ENCODE measurements around the gene IL25. TPM values are rescaled to one million over a fixed set of nuclear protein-coding genes. Genes with fewer than 3 reads are reported as not detected.

The IL25 gene
- polyA plus RNA-seq, 1 experiment = not detected

GRCh38 chr14:23380976-23381375 lies 8.4 kb downstream of the IL25 start:
- ChIA-PET POLR2A (no interaction called here), CTCF (interaction anchor here (0.8 to 8.1 kb wide), 16 partner anchors 8 to 121 kb away, joined by 3 to 132 read pairs (median 10); partner anchors contain the start of gene SLC22A17)
- TF ChIP-seq, protein P1, sequence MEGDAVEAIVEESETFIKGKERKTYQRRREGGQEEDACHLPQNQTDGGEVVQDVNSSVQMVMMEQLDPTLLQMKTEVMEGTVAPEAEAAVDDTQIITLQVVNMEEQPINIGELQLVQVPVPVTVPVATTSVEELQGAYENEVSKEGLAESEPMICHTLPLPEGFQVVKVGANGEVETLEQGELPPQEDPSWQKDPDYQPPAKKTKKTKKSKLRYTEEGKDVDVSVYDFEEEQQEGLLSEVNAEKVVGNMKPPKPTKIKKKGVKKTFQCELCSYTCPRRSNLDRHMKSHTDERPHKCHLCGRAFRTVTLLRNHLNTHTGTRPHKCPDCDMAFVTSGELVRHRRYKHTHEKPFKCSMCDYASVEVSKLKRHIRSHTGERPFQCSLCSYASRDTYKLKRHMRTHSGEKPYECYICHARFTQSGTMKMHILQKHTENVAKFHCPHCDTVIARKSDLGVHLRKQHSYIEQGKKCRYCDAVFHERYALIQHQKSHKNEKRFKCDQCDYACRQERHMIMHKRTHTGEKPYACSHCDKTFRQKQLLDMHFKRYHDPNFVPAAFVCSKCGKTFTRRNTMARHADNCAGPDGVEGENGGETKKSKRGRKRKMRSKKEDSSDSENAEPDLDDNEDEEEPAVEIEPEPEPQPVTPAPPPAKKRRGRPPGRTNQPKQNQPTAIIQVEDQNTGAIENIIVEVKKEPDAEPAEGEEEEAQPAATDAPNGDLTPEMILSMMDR (IDR thresholded peaks at IDR 0.05; ENCODE audit: insufficient read depth, low read depth, low read length) = no peak
- H3K36me3 ChIP-seq (ENCODE audit: control insufficient read depth, insufficient read depth, low read length) = no peaks in the 10 kb centered on the region
- no peak overlapping the region for H3K4me3 ChIP-seq (ENCODE audit: low read depth, low read length)
- no peak for DNase-seq (ENCODE audit: low read depth)
- peaks cover 9% of the 10 kb centered on the region for H3K27me3 ChIP-seq (ENCODE audit: control insufficient read depth, insufficient read depth, low read length)

DNA sequence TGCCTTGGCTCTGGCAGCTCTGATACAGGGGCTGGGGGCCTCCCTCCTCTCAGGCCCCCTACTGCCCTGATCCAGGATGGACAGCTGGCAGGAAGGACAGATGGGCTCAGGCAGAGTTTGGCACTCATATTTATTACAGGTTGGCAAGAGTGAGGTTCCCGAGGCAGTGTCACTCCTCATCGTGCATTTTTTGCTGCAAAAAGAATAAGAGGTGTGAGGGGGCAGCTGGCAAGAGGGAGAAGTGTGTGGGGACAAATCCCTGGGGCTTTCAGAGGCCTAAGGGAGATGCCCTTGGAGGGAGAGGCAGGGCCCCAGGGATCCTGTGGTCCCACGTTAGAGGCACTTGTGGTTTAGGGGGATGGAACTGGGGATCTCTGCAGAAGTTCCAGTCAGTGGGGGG lies 9.3 kb downstream of the IL25 start:
- TF ChIP-seq, protein P1 (IDR thresholded peaks at IDR 0.05; ENCODE audit: insufficient read depth, low read depth, low read length) = no peak
- H3K27me3 ChIP-seq (ENCODE audit: control insufficient read depth, insufficient read depth, low read length) = peaks cover 9% of the 10 kb centered on the region
- POLR2A ChIA-PET = no interaction called here
- no peak for DNase-seq (ENCODE audit: low read depth)
- no peaks in the 10 kb centered on the region for H3K36me3 ChIP-seq (ENCODE audit: control insufficient read depth, insufficient read depth, low read length)
- no peak overlapping the region for H3K4me3 ChIP-seq (ENCODE audit: low read depth, low read length)
- CTCF ChIA-PET = interaction anchor here (0.9 to 8.1 kb wide), 6 partner anchors 12 to 51 kb away, joined by 3 to 132 read pairs (median 5); partner anchors contain the start of gene SLC22A17

- CTCF ChIA-PET = interaction anchor here (0.9 to 8.1 kb wide), 5 partner anchors 12 to 60 kb away, joined by 3 to 132 read pairs (median 4); partner anchors contain the start of gene SLC22A17
- DNase-seq (ENCODE audit: low read depth) = no peak
- no peak overlapping the region for H3K4me3 ChIP-seq (ENCODE audit: low read depth, low read length)
- H3K27me3 ChIP-seq (ENCODE audit: control insufficient read depth, insufficient read depth, low read length) = peaks cover 6% of the 10 kb centered on the region
- H3K36me3 ChIP-seq (ENCODE audit: control insufficient read depth, insufficient read depth, low read length) = no peaks in the 10 kb centered on the region
- POLR2A ChIA-PET = no interaction called here
- TF ChIP-seq, protein P1 (IDR thresholded peaks at IDR 0.05; ENCODE audit: insufficient read depth, low read depth, low read length) = no peak
These were observed 9.7 kb downstream of the IL25 start for GRCh38 chr14:23382276-23382675.

DNA sequence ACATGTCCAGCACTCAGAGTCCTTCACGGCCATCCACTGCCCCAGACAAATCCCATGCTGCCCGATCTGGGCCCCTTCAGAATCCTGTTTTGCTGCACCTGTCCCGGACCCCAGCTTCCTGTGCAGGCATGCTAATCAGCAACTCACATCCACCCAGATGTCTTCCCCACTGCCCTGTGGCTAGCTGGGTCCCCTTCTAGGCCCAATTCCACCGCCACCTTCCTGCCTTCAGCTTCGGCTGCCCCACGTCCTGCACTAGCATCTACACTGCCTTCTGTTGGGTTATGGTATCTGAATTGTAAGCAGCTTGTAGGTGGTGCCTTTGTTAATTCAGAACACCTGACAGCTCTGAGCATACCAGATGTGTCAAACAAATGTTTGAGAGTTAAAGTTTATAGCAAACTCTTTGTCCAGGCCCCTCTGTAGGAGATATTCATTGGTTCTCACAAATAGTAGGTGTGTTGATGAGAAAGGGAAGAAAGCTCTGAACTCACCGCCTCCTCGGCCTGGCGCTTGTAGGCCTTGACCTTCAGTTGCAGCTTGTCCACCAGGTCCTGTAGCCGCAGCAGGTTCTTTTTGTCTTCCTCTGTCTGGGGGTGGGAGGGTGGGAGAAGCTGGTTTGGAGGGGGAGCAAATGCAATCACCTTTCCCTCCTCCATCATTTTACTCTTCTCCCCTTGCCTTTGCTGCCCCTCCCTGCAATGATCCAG lies 10.3 kb downstream of the IL25 start:
- ChIA-PET CTCF (interaction anchor here (0.9 to 8.1 kb wide), 5 partner anchors 11 to 60 kb away, joined by 3 to 132 read pairs (median 4); partner anchors contain the start of gene SLC22A17), POLR2A (no interaction called here)
- H3K4me3 ChIP-seq (ENCODE audit: low read depth, low read length) = no peak overlapping the region
- TF ChIP-seq, protein P1 (IDR thresholded peaks at IDR 0.05; ENCODE audit: insufficient read depth, low read depth, low read length) = no peak
- H3K36me3 ChIP-seq (ENCODE audit: control insufficient read depth, insufficient read depth, low read length) = no peaks in the 10 kb centered on the region
- peaks cover 6% of the 10 kb centered on the region for H3K27me3 ChIP-seq (ENCODE audit: control insufficient read depth, insufficient read depth, low read length)
- DNase-seq (ENCODE audit: low read depth) = no peak

DNA sequence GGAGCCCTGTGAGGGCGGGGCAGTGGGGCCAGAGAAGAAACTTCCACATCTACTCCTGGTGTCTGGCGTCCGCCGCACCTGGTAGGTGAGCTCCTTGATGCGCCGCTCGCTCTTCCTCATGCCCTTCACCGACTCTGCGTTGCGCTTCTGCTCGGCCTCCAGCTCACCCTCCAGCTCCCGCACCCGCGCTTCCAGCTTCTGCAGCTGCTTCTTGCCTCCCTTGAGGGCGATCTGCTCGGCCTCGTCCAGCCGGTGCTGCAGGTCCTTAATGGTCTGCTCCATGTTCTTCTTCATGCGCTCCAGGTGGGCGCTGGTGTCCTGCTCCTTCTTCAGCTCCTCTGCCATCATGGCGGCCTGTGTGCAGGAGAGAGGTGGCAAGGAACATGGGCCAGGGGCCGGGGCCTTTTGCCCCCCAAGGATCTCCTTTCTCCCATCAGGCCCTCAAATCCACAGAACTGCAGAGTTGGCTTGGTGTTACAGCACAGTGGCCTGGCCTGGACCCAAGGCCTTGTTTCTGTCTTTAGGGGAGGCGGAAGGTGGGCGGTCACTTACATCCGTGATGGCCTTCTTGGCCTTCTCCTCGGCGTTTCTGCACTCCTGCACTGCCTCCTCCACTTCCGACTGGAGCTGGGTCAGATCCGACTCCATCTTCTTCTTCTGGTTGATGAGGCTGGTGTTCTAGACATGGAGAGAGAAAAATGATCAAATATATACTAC lies 11.9 kb downstream of the IL25 start:
- TF ChIP-seq, protein P1 (IDR thresholded peaks at IDR 0.05; ENCODE audit: insufficient read depth, low read depth, low read length) = no peak
- no peak for DNase-seq (ENCODE audit: low read depth)
- Histone ChIP-seq H3K36me3 (ENCODE audit: control insufficient read depth, insufficient read depth, low read length) (no peaks in the 10 kb centered on the region), H3K27me3 (ENCODE audit: control insufficient read depth, insufficient read depth, low read length) (peaks cover 4% of the 10 kb centered on the region), H3K4me3 (ENCODE audit: low read depth, low read length) (no peak overlapping the region)
- POLR2A ChIA-PET = no interaction called here
- CTCF ChIA-PET = interaction anchor here (0.6 to 2.0 kb wide), 4 partner anchors 14 to 56 kb away, joined by 3 to 7 read pairs (median 4); no protein-coding TSS in a partner anchor

Measured in BJ (cell line).